ENCODE data around the gene MXRA7. TPM values are rescaled to one million over a fixed set of nuclear protein-coding genes. Genes with fewer than 3 reads are reported as not detected.

Gene MXRA7
- total RNA-seq, 2 experiments from 2014 or later: 1.6 to 4.9 TPM

GRCh38 chr17:76691379-76692191, 19.2 kb downstream of the MXRA7 start:
- no TSS peak for BruUV-seq (replicated peaks)
- peaks cover 1% of the 10 kb centered on the region for H3K4me1 ChIP-seq (ENCODE audit: insufficient read depth, low read length, poor library complexity, severe bottlenecking)
- no peaks in the 10 kb centered on the region for H3K9me2 ChIP-seq (ENCODE audit: insufficient read depth, low read length)
- H3K9me3 ChIP-seq (ENCODE audit: low read length): no peaks in the 10 kb centered on the region
- H3K4me2 ChIP-seq (ENCODE audit: low read length): no peak overlapping the region
- ChIA-PET CTCF (ENCODE audit: unreplicated experiment) (interaction anchor here (1.0 kb wide), 1 partner anchor 9 kb away, joined by 3 read pairs; no protein-coding TSS in a partner anchor), POLR2A (interaction anchor here (0.6 to 1.0 kb wide), 2 partner anchors 12 to 27 kb away, joined by 3 read pairs; no protein-coding TSS in a partner anchor)
- H3K36me3 ChIP-seq (ENCODE audit: insufficient read depth, low read length): no peaks in the 10 kb centered on the region
- no peak for TF ChIP-seq EZH2phosphoT487 (IDR thresholded peaks at IDR 0.05; ENCODE audit: borderline replicate concordance, low read depth, low read length)
- intact Hi-C loops (cut with micrococcal nuclease; ENCODE audit: unreplicated experiment): no loop called here
- no peak overlapping the region for H3K4me3 ChIP-seq (ENCODE audit: low read depth, low read length, poor library complexity, severe bottlenecking)
- H2AFZ ChIP-seq (ENCODE audit: low read length): no peak overlapping the region
- H3K27ac ChIP-seq (ENCODE audit: low read depth, low read length, poor library complexity, severe bottlenecking): no peak overlapping the region
- no peaks in the 10 kb centered on the region for H4K20me1 ChIP-seq (ENCODE audit: insufficient read depth, low read length)
- no peaks in the 10 kb centered on the region for H3K79me2 ChIP-seq (ENCODE audit: insufficient read depth, low read depth, low read length)
- no peak for DNase-seq (ENCODE audit: low spot score)

GRCh38 chr17:76690596-76691280, 20.0 kb downstream of the MXRA7 start:
- intact Hi-C loops (cut with micrococcal nuclease; ENCODE audit: unreplicated experiment): no loop called here
- no peak overlapping the region for H3K27ac ChIP-seq (ENCODE audit: low read depth, low read length, poor library complexity, severe bottlenecking)
- H3K4me3 ChIP-seq (ENCODE audit: low read depth, low read length, poor library complexity, severe bottlenecking): no peak overlapping the region
- H3K4me1 ChIP-seq (ENCODE audit: insufficient read depth, low read length, poor library complexity, severe bottlenecking): no peaks in the 10 kb centered on the region
- POLR2A ChIA-PET: interaction anchor here (0.6 to 1.0 kb wide), 2 partner anchors 11 to 28 kb away, joined by 3 read pairs; no protein-coding TSS in a partner anchor
- H4K20me1 ChIP-seq (ENCODE audit: insufficient read depth, low read length): no peaks in the 10 kb centered on the region
- no peak for TF ChIP-seq CTCF (conservative IDR thresholded peaks at IDR 0.05; ENCODE audit: low read length)
- TF ChIP-seq EZH2phosphoT487 (IDR thresholded peaks at IDR 0.05; ENCODE audit: borderline replicate concordance, low read depth, low read length): no peak
- no peaks in the 10 kb centered on the region for H3K79me2 ChIP-seq (ENCODE audit: insufficient read depth, low read depth, low read length)
- no peaks in the 10 kb centered on the region for H3K9me3 ChIP-seq (ENCODE audit: low read length)
- no peaks in the 10 kb centered on the region for H3K9me2 ChIP-seq (ENCODE audit: insufficient read depth, low read length)
- CTCF ChIA-PET (ENCODE audit: unreplicated experiment): interaction anchor here (0.5 to 1.0 kb wide), 2 partner anchors 9 to 19 kb away, joined by 3 read pairs; no protein-coding TSS in a partner anchor
- H2AFZ ChIP-seq (ENCODE audit: low read length): no peak overlapping the region
- BruUV-seq (replicated peaks): no TSS peak
- no peak for DNase-seq (ENCODE audit: low spot score)
- no peak overlapping the region for H3K4me2 ChIP-seq (ENCODE audit: low read length)
- no peaks in the 10 kb centered on the region for H3K36me3 ChIP-seq (ENCODE audit: insufficient read depth, low read length)

GRCh38 chr17:76689859-76690258, 20.9 kb downstream of the MXRA7 start:
- TF ChIP-seq CTCF (conservative IDR thresholded peaks at IDR 0.05; ENCODE audit: low read length): no peak
- TF ChIP-seq EZH2phosphoT487 (IDR thresholded peaks at IDR 0.05; ENCODE audit: borderline replicate concordance, low read depth, low read length): no peak
- DNase-seq (ENCODE audit: low spot score): no peak
- POLR2A ChIA-PET: no interaction called here
- no peaks in the 10 kb centered on the region for H3K9me3 ChIP-seq (ENCODE audit: low read length)
- H3K4me2 ChIP-seq (ENCODE audit: low read length): no peak overlapping the region
- H3K9me2 ChIP-seq (ENCODE audit: insufficient read depth, low read length): no peaks in the 10 kb centered on the region
- CTCF ChIA-PET (ENCODE audit: unreplicated experiment): no interaction called here
- H2AFZ ChIP-seq (ENCODE audit: low read length): no peak overlapping the region
- no peaks in the 10 kb centered on the region for H3K36me3 ChIP-seq (ENCODE audit: insufficient read depth, low read length)
- intact Hi-C loops (cut with micrococcal nuclease; ENCODE audit: unreplicated experiment): no loop called here
- H3K4me1 ChIP-seq (ENCODE audit: insufficient read depth, low read length, poor library complexity, severe bottlenecking): no peaks in the 10 kb centered on the region
- H3K27ac ChIP-seq (ENCODE audit: low read depth, low read length, poor library complexity, severe bottlenecking): no peak overlapping the region
- H3K4me3 ChIP-seq (ENCODE audit: low read depth, low read length, poor library complexity, severe bottlenecking): no peak overlapping the region
- no peaks in the 10 kb centered on the region for H4K20me1 ChIP-seq (ENCODE audit: insufficient read depth, low read length)
- no peaks in the 10 kb centered on the region for H3K79me2 ChIP-seq (ENCODE audit: insufficient read depth, low read depth, low read length)
- BruUV-seq (replicated peaks): no TSS peak

Measured in OCI-LY7 (cell line).